ENCODE data around the gene C1QL1. TPM values are rescaled to one million over a fixed set of nuclear protein-coding genes. Genes with fewer than 3 reads are reported as not detected.

C1QL1 gene
- total RNA-seq, 1 donor from 2014 or later = not detected

GRCh38 chr17:45003877-45004276 is 35.8 kb upstream of the C1QL1 start:
- ATAC-seq (no peak), DNase-seq (no peak)
- Histone ChIP-seq H3K27me3 (ENCODE audit: low read depth) (peaks cover 12% of the 10 kb centered on the region), H3K27ac (no peak overlapping the region), H3K36me3 (no peaks in the 10 kb centered on the region), H3K4me1 (no peaks in the 10 kb centered on the region), H3K4me3 (no peak overlapping the region), H3K9me3 (peaks cover 9% of the 10 kb centered on the region)
- TF ChIP-seq, protein P1, sequence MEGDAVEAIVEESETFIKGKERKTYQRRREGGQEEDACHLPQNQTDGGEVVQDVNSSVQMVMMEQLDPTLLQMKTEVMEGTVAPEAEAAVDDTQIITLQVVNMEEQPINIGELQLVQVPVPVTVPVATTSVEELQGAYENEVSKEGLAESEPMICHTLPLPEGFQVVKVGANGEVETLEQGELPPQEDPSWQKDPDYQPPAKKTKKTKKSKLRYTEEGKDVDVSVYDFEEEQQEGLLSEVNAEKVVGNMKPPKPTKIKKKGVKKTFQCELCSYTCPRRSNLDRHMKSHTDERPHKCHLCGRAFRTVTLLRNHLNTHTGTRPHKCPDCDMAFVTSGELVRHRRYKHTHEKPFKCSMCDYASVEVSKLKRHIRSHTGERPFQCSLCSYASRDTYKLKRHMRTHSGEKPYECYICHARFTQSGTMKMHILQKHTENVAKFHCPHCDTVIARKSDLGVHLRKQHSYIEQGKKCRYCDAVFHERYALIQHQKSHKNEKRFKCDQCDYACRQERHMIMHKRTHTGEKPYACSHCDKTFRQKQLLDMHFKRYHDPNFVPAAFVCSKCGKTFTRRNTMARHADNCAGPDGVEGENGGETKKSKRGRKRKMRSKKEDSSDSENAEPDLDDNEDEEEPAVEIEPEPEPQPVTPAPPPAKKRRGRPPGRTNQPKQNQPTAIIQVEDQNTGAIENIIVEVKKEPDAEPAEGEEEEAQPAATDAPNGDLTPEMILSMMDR (IDR thresholded peaks at IDR 0.05) = no peak
- intact Hi-C loops (cut with DNase I) = no loop called here

- TF ChIP-seq, protein P1 (IDR thresholded peaks at IDR 0.05) = no peak
- Histone ChIP-seq H3K4me1 (no peaks in the 10 kb centered on the region), H3K9me3 (peaks cover 10% of the 10 kb centered on the region), H3K4me3 (no peak overlapping the region), H3K27ac (no peak overlapping the region), H3K36me3 (no peaks in the 10 kb centered on the region), H3K27me3 (ENCODE audit: low read depth) (peaks cover 11% of the 10 kb centered on the region)
- ATAC-seq (no peak), DNase-seq (no peak)
- intact Hi-C loops (cut with DNase I) = no loop called here
Observed at GRCh38 chr17:45001310-45001709, 33.2 kb upstream of the C1QL1 start.

GRCh38 chr17:44999433-44999832 is 31.3 kb upstream of the C1QL1 start:
- peaks cover 10% of the 10 kb centered on the region for H3K9me3 ChIP-seq
- intact Hi-C loops (cut with DNase I) = no loop called here
- H3K4me1 ChIP-seq = no peaks in the 10 kb centered on the region
- TF ChIP-seq, protein P1 (IDR thresholded peaks at IDR 0.05) = no peak
- H3K27me3 ChIP-seq (ENCODE audit: low read depth) = peaks cover 11% of the 10 kb centered on the region
- no peak for ATAC-seq
- no peak overlapping the region for H3K4me3 ChIP-seq
- no peaks in the 10 kb centered on the region for H3K36me3 ChIP-seq
- DNase-seq = no peak
- no peak overlapping the region for H3K27ac ChIP-seq

DNA sequence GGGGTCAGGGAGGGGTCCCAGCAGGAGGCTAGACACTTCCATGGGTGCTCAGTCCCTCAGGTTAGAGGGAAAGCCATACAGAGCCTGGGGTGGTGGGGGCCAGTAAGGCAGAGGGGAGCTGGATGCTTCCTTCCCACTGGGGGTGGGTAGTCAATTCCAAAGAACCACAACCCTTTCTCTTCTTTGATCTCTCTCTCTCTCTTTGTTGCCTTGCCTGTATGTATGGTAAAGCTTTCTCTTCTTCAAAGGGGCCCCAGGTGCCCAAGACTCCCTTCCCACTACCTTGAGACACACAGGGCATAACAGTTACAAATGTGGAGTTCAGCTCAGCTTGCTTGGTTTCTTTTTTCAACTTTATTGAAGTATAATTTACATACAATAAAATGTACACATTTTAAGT is 30.5 kb upstream of the C1QL1 start:
- no peak overlapping the region for H3K27ac ChIP-seq
- H3K36me3 ChIP-seq = no peaks in the 10 kb centered on the region
- ATAC-seq (no peak), DNase-seq (no peak)
- TF ChIP-seq, protein P1 (IDR thresholded peaks at IDR 0.05) = no peak
- no peaks in the 10 kb centered on the region for H3K4me1 ChIP-seq
- peaks cover 11% of the 10 kb centered on the region for H3K27me3 ChIP-seq (ENCODE audit: low read depth)
- intact Hi-C loops (cut with DNase I) = no loop called here
- H3K4me3 ChIP-seq = no peak overlapping the region
- H3K9me3 ChIP-seq = peaks cover 10% of the 10 kb centered on the region

- Histone ChIP-seq H3K27me3 (ENCODE audit: low read depth) (peaks cover 11% of the 10 kb centered on the region), H3K36me3 (no peaks in the 10 kb centered on the region), H3K27ac (no peak overlapping the region), H3K4me1 (no peaks in the 10 kb centered on the region), H3K4me3 (no peak overlapping the region), H3K9me3 (peaks cover 10% of the 10 kb centered on the region)
- intact Hi-C loops (cut with DNase I) = no loop called here
- ATAC-seq (peak in 1 of 2 donors; percentile 25), DNase-seq (no peak)
- TF ChIP-seq, protein P1 (IDR thresholded peaks at IDR 0.05) = no peak
Observed at GRCh38 chr17:44997733-44998520, 29.8 kb upstream of the C1QL1 start.

Data from lower lobe of right lung (tissue), 2 donors.